ENCODE measurements around the gene SUSD6.

The SUSD6 gene

DNA sequence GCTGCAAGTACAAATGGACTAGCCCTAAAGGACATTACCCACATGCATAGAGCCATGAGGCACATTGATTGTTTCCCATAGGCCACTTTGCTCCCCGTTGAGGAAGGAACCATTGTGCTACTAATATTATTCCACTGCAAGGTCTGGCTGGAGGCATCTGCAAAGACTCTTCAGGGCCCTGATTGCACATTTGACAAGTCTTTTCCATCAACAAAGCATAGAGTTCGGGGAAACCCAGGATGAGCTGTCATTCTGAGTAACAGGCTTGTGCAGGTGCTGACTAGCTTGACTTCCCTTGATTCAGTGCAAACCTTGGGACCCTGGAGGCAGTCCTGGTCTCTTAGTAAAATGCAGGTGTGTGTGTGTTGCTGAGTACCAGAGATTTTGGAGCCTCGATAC is 73.8 kb downstream of the SUSD6 start:
- no peaks in the 10 kb centered on the region for H3K27me3 Mint-ChIP-seq
- H3K27ac Mint-ChIP-seq, result peak overlapping the region; percentile 80
- peaks cover 25 to 46% of the 10 kb centered on the region in 2 donors for H3K36me3 Mint-ChIP-seq
- H3K9me3 Mint-ChIP-seq, result no peaks in the 10 kb centered on the region
- ATAC-seq (replicated peaks), result peak; percentile 88 to 91
- H3K4me3 Mint-ChIP-seq, result peak overlapping the region in 1 of 2 donors; percentile 52
- H3K4me1 Mint-ChIP-seq, result peaks cover 61 to 87% of the 10 kb centered on the region in 2 donors
- peak; percentile 60 for DNase-seq

DNA sequence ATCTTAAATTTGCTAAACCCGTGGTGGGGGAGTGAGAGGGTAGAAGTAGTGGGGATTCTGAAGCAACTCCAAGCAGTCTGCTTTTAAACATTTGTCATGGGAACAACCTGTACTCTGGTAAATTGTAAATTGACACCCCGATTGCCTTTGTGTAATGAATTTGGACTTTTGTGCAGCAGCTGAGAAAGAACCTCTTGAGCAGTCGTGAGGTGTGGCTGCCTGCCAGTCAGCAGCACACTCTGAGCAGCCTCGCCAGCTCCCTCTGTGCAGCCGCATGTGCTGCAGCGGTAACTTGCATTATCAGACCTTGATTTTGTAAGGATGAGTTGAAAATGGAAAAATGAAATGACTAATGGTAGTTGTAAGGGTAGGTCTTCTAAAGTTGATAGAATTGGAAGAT is 74.3 kb downstream of the SUSD6 start:
- Mint-ChIP-seq H3K4me1 (peaks cover 60 to 85% of the 10 kb centered on the region in 2 donors), H3K27ac (peak overlapping the region; percentile 80), H3K4me3 (peak overlapping the region in 1 of 2 donors; percentile 52), H3K36me3 (peaks cover 20 to 46% of the 10 kb centered on the region in 2 donors), H3K9me3 (no peaks in the 10 kb centered on the region), H3K27me3 (no peaks in the 10 kb centered on the region)
- DNase-seq (no peak), ATAC-seq (replicated peaks) (peak; percentile 27 to 35)

DNA sequence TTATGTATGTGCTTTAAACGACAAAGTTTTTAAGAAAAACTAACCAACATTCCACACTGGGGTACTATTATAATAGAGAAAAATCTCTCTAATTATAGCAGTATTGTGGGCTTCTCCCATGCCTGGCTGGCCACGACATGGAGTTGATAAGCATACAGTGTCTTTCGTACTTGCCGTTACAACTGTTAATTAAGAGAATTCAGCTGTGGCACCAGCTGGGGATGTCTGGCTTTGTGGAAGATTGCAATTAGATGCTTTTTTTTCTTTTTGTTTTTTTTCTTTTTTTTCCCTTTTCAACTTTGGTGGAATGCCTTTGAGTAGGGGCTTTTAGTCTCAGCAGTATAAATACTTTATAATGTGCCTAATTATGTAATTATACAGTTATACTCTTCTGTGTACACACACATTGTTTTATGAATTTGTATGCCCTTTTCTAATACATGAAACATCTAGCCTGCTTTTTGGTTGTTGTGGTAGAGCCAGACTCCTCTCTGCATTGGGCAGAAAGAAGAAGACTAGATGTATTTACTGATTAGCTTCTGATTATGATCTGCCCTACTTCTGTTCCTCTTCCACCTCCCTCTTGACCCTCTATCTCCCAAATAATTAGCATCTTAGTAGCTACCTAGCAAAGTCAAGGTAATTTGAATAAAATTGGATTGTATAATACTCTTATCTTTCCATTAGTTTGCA is 76.4 kb downstream of the SUSD6 start:
- Mint-ChIP-seq H3K4me3 (no peak overlapping the region), H3K27me3 (no peaks in the 10 kb centered on the region), H3K4me1 (peaks cover 60 to 85% of the 10 kb centered on the region in 2 donors), H3K27ac (peak overlapping the region; percentile 42), H3K9me3 (no peaks in the 10 kb centered on the region), H3K36me3 (peaks cover 12 to 43% of the 10 kb centered on the region in 2 donors)
- ATAC-seq (replicated peaks) (no peak), DNase-seq (no peak)

DNA sequence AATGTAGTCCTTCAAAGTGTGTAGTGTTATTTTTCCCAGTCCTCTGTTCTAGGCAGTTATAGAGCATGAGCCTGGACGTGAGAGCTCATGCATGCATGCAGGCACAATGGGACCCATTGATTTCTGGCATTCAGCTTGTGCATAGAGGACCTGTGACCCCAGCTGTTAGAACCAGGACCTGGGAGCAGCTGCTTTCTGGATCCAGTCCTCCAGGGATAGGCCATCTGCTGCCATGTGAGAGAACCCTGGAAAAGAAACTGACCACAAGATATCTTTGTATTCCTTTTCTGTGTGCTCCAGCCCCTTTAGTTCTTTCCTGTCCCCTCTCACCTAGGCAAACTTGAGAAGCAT is 76.9 kb downstream of the SUSD6 start:
- Mint-ChIP-seq H3K27ac (no peak overlapping the region), H3K4me1 (peaks cover 60 to 85% of the 10 kb centered on the region in 2 donors), H3K9me3 (no peaks in the 10 kb centered on the region), H3K27me3 (no peaks in the 10 kb centered on the region), H3K36me3 (peaks cover 8 to 38% of the 10 kb centered on the region in 2 donors), H3K4me3 (no peak overlapping the region)
- DNase-seq (no peak), ATAC-seq (replicated peaks) (no peak)

DNA sequence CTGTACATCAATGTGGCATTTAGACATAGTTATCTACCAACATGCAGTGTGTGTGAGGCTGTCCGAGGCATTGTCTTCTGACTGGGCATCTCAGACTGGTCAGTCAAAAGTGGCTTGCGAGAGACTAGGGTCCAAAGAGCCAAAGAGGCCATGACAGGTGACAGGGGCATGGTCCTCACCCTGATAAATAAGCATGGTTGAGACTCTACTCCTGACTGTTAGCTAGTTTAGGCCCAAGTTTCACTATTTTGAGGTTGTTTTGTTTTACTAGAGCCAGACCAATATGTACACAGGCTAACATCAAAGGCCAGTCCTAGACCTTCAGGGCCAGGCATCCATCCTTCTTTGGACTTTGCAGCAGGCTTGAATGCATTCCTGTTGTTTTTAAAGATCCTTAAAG is 78.6 kb downstream of the SUSD6 start:
- no peak for ATAC-seq (replicated peaks)
- Mint-ChIP-seq H3K9me3 (no peaks in the 10 kb centered on the region), H3K4me1 (peaks cover 62 to 85% of the 10 kb centered on the region in 2 donors)

DNA sequence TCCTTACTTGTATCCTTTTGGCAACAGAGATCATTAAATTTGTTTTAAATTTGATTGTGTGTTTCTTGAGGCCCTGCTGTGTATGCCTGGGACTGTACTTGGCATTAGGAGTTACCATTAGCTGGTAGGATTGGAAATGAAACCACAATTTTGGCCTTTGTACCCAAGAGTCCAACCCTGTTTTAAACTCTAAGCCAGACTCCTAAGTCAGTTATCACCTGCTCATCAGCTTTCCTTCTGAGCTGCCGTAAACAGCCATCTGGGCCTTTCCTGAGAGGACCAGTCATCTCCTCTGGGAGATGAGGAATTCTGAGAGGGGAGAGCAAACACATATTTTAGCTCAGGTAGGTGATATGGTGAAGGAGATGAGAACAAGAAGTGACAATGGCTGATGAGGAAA is 81.2 kb downstream of the SUSD6 start:
- peaks cover 5 to 32% of the 10 kb centered on the region in 2 donors for H3K36me3 Mint-ChIP-seq

More for the DNA sequence above, 78.6 kb downstream of the SUSD6 start:
- Mint-ChIP-seq H3K27me3 (no peaks in the 10 kb centered on the region), H3K4me3 (no peak overlapping the region), H3K36me3 (peaks cover 4 to 33% of the 10 kb centered on the region in 2 donors), H3K27ac (peak overlapping the region; percentile 5)
- DNase-seq, result no peak

DNA sequence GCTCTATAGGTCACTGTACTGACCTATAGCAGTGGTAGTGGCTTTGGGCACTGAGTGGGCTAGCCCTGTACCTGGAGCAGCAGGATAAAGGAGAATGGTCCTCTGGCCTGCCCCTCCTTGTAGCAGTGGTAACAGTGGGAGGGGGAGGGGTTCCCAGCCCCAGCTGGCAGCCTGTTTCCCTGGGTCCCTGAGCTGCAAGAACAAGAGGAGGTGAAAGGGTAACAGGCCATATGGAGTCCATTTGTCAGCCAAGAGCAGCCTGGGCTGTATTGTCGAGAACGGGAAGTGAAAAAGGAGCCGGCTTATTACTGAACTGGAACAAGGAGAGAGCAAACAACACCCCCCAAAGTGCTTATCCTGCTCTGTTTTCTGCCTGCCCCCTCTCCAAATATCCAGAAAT is 81.7 kb downstream of the SUSD6 start:
- Mint-ChIP-seq H3K27ac (peak overlapping the region; percentile 95), H3K4me1 (peaks cover 72 to 91% of the 10 kb centered on the region in 2 donors)
- ATAC-seq (replicated peaks), result peak; percentile 84

More for the DNA sequence above, 81.2 kb downstream of the SUSD6 start:
- Mint-ChIP-seq H3K4me3 (peak overlapping the region in 1 of 2 donors; percentile 28), H3K4me1 (peaks cover 72 to 91% of the 10 kb centered on the region in 2 donors), H3K27me3 (no peaks in the 10 kb centered on the region), H3K9me3 (no peaks in the 10 kb centered on the region), H3K27ac (peak overlapping the region; percentile 72)
- DNase-seq (no peak), ATAC-seq (replicated peaks) (no peak)

DNA sequence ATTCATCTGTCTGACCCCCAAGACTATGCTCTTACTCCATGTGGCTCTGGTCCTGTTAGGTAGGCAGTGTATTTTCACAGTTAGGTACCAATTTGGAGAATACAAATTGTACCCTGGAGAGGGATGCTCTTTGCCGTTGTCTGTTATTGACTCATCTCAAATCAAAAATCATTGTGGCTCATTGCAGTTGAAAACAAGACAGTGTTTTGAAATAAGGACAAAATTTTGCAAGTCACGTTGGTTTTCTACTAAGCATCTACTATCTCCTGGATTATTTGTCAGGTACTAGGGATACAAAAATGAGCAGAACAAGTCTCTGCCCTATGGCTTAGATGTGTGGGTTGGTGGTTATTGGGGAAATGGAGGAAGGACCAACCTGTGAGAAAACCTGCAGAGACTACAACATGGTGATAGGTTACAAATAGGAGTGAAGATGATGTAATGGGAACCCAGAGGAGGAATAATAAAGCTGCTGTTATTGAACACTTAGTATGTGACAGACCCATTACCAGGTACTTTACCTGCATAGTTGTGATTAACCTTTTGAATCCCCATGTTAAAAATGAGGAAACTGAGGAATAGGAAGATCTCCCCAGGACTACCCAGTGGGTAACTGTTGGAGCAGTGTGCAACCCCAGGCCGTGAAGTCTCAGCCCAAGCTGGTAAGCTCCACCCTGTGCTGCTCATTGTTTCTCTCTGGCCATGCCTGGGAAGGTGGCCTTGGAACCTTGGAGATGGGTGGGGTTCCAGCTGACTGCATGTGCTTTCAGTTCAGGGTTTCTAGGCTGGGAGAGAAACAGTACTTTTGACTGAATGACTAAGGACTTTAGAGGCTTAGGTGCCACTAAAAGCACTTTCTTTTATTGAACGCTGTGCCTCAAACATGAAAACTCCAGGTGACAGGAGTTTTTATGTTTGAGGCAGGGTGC is 82.7 kb downstream of the SUSD6 start:
- H3K4me1 Mint-ChIP-seq, result peaks cover 76 to 91% of the 10 kb centered on the region in 2 donors
- H3K27me3 Mint-ChIP-seq, result no peaks in the 10 kb centered on the region
- DNase-seq (no peak), ATAC-seq (replicated peaks) (peak; percentile 21 to 38)
- peak overlapping the region; percentile 26 to 56 for H3K4me3 Mint-ChIP-seq
- H3K36me3 Mint-ChIP-seq, result peaks cover 4 to 32% of the 10 kb centered on the region in 2 donors
- no peaks in the 10 kb centered on the region for H3K9me3 Mint-ChIP-seq
- peak overlapping the region; percentile 95 for H3K27ac Mint-ChIP-seq

More for the DNA sequence above, 81.7 kb downstream of the SUSD6 start:
- no peaks in the 10 kb centered on the region for H3K27me3 Mint-ChIP-seq
- peak; percentile 47 for DNase-seq
- peaks cover 5 to 32% of the 10 kb centered on the region in 2 donors for H3K36me3 Mint-ChIP-seq
- H3K9me3 Mint-ChIP-seq, result no peaks in the 10 kb centered on the region
- H3K4me3 Mint-ChIP-seq, result no peak overlapping the region

DNA sequence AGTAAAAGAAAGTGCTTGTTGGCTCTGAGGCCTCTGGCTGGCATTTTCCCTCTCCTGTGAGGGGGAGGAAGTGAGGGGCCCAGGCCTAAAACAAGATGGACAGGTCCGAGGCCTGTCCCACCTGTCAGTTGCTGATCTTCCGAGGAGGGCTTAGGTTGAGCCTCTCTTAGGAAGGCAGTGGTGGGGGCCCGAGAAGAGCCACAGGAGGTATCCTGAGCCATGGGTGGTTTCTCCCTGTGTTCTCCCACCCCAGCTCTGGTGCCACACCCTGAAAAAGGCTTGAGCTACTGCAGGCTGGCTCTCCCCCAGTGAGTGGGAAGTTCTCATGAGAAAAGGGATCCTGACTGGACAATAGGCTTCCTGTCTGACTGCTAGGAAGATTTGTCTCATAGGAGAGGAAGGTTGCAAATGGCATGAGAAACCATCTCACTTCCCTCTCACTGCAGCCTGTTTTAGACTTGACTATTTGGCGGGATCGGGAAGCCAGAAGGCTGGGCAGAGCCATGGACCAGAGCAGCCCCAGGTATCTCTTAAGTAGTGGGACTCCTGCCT is 83.4 kb downstream of the SUSD6 start:
- peaks cover 10 to 37% of the 10 kb centered on the region in 2 donors for H3K36me3 Mint-ChIP-seq

DNA sequence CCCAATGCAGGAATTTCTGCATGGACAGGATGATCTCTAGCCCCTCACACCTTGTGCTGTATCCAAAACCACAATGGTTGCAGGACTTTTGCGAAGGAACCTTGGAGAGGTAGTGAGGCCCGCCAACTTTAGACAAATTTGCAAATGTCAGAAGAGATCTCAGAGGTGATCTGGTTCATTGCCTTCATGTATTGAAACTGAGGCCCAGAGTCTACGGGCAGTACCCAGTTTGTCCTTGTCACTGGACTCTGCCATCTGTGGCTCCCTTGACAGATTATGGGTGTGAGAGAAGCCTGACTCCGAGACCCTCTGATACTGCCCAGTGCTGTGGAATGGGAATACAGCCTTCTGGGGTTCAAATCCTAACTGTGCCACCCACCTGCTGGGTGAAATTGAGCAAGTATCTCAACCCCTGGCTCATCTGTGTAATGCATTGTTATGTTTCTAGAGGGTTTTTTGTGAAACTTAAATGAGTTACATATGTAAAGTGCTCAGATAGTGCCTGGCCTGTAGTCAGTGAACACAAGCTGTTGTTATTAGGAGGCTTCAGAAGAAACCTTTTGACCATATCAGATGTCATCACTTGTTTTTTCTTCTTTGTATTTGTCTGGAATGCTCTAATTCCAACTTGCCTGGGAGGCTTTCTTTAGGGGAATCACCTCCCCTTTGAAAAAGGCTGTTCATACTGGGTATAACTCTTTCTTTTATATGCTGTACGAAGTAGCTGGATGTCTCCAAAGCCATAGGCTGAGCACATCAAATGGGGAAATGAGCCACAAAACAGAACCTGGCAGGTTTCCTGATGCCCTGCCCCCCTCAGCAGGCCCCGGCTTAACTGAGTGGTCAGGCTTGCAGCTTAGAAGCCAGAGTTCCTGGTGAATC is 84.2 kb downstream of the SUSD6 start:
- no peaks in the 10 kb centered on the region for H3K27me3 Mint-ChIP-seq
- H3K27ac Mint-ChIP-seq, result peak overlapping the region; percentile 95
- H3K4me1 Mint-ChIP-seq, result peaks cover 79 to 98% of the 10 kb centered on the region in 2 donors
- no peak for DNase-seq
- peak; percentile 50 to 57 for ATAC-seq (replicated peaks)
- H3K36me3 Mint-ChIP-seq, result peaks cover 12 to 32% of the 10 kb centered on the region in 2 donors
- H3K9me3 Mint-ChIP-seq, result no peaks in the 10 kb centered on the region
- H3K4me3 Mint-ChIP-seq, result peak overlapping the region; percentile 48 to 67

More for the DNA sequence above, 83.4 kb downstream of the SUSD6 start:
- DNase-seq (no peak), ATAC-seq (replicated peaks) (no peak)
- H3K4me3 Mint-ChIP-seq, result peak overlapping the region; percentile 48 to 67
- H3K27ac Mint-ChIP-seq, result peak overlapping the region; percentile 95
- no peaks in the 10 kb centered on the region for H3K27me3 Mint-ChIP-seq
- H3K9me3 Mint-ChIP-seq, result no peaks in the 10 kb centered on the region
- H3K4me1 Mint-ChIP-seq, result peaks cover 81 to 97% of the 10 kb centered on the region in 2 donors

DNA sequence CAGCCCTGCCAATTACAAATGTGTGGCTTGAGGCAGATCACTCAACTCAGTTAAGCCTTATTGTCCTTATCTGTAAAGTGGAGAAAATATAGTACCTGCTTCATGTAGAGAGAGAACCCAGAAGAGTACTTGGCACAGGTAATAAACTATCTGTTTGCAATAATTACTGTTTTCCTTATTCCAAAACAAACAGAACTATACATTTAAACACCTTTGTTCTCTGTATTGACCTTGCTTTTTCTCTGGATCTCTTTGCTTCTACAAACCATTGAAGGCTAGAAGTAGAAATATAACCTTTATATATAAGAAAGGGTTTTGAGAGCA is 84.8 kb downstream of the SUSD6 start:
- H3K27ac Mint-ChIP-seq, result peak overlapping the region; percentile 95
- peak overlapping the region; percentile 46 to 67 for H3K4me3 Mint-ChIP-seq
- H3K36me3 Mint-ChIP-seq, result peaks cover 12 to 29% of the 10 kb centered on the region in 2 donors
- DNase-seq (no peak), ATAC-seq (replicated peaks) (no peak)
- peaks cover 79 to 99% of the 10 kb centered on the region in 2 donors for H3K4me1 Mint-ChIP-seq
- H3K27me3 Mint-ChIP-seq, result no peaks in the 10 kb centered on the region
- no peaks in the 10 kb centered on the region for H3K9me3 Mint-ChIP-seq

DNA sequence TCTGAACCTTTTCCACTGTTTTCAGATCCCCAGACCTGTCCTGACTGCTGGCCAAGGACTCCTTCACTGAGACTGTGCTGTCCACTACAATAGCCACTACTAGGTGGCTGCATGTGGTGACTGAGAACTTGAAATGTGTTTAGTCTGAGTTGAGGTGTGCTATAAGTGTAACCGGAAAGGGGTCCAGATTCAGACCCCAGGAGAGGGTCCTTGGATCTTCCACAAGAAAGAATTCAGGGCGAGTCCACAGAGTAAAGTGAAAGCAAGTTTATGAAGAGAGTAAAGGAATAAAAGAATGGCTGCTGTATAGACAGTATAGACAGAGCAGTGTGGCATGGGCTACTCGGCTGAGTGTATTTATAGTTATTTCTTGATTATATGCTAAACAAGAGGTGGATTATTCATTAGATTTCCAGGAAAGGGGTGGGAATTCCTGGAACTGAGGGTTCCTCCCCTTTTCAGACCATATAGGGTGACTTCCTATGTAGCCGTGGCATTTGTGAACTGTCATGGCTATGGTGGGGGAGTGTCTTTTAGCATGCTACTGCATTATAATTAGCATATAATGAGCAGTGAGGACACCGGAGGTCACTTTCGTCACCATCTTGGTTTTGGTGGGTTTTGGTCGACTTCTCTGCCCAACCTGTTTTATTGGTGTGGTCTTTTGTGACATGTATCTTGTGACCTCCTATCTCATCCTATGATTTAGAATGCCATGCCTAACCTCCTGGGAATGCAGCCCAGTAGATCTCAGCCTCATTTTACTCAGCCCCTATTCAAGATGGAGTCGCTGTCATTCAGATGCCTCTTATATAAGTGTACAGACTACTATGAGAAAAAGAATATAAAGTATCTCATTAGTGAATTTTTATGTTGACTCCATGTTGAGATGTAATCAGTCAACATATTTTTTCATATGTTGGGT is 85.5 kb downstream of the SUSD6 start:
- Mint-ChIP-seq H3K27me3 (no peaks in the 10 kb centered on the region), H3K36me3 (peaks cover 14 to 23% of the 10 kb centered on the region in 2 donors), H3K9me3 (no peaks in the 10 kb centered on the region), H3K4me1 (peaks cover 79 to 99% of the 10 kb centered on the region in 2 donors), H3K4me3 (no peak overlapping the region), H3K27ac (peak overlapping the region; percentile 86)
- ATAC-seq (replicated peaks) (peak; percentile 15 to 19), DNase-seq (no peak)

DNA sequence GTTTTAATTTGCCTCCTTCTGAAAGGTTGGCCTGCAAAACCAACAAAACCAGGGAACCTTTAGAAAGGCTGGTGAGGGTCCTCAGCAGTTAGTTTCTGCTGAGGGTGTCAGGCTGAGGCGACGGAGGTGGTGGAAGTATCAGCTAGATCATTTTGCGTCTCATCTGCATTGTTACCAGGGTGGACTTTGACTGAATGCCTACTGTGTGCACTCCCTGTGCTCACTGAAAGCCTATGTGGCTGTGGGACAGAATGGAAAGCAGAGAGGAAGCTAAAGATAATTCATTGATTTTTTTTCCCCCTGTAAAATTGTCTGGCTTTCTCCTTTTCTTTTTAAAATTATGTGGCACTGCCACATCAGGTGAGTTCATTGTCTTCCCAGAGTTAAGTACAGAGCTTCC is 87.2 kb downstream of the SUSD6 start:
- Mint-ChIP-seq H3K27ac (peak overlapping the region; percentile 60), H3K4me1 (peaks cover 79 to 99% of the 10 kb centered on the region in 2 donors), H3K36me3 (peaks cover 17 to 29% of the 10 kb centered on the region in 2 donors), H3K4me3 (no peak overlapping the region), H3K27me3 (no peaks in the 10 kb centered on the region), H3K9me3 (no peaks in the 10 kb centered on the region)
- ATAC-seq (replicated peaks), result no peak
- DNase-seq, result no peak
